ENCODE results near the gene MICALL1.
A peak's percentile ranks its signal among the peaks of the same experiment; 100 is the strongest.

The MICALL1 gene

GRCh38 chr22:37985050-37985585 is 79.0 kb downstream of the MICALL1 start:
- H3K9me3 ChIP-seq (ENCODE audit: severe bottlenecking), result no peaks in the 10 kb centered on the region
- no peak overlapping the region for H3K27ac ChIP-seq (ENCODE audit: poor library complexity, severe bottlenecking)
- no peaks in the 10 kb centered on the region for H3K4me1 ChIP-seq (ENCODE audit: insufficient read depth, poor library complexity, severe bottlenecking)
- no peaks in the 10 kb centered on the region for H3K27me3 ChIP-seq (ENCODE audit: insufficient read depth, poor library complexity, severe bottlenecking)
- no peak for TF ChIP-seq CTCF (IDR thresholded peaks at IDR 0.05; ENCODE audit: poor library complexity, severe bottlenecking)
- no peak overlapping the region for H3K4me3 ChIP-seq (ENCODE audit: severe bottlenecking)
- ATAC-seq (ENCODE audit: low read depth) (no peak), DNase-seq (ENCODE audit: low spot score) (no peak)
- H3K36me3 ChIP-seq (ENCODE audit: low read depth), result no peaks in the 10 kb centered on the region

GRCh38 chr22:37985751-37986281 is 79.7 kb downstream of the MICALL1 start:
- H3K27ac ChIP-seq (ENCODE audit: poor library complexity, severe bottlenecking), result no peak overlapping the region
- H3K36me3 ChIP-seq (ENCODE audit: low read depth), result no peaks in the 10 kb centered on the region
- H3K4me1 ChIP-seq (ENCODE audit: insufficient read depth, poor library complexity, severe bottlenecking), result no peaks in the 10 kb centered on the region
- H3K27me3 ChIP-seq (ENCODE audit: insufficient read depth, poor library complexity, severe bottlenecking), result no peaks in the 10 kb centered on the region
- ATAC-seq (ENCODE audit: low read depth), result no peak
- H3K9me3 ChIP-seq (ENCODE audit: severe bottlenecking), result no peaks in the 10 kb centered on the region
- DNase-seq (ENCODE audit: low spot score), result no peak
- TF ChIP-seq CTCF (IDR thresholded peaks at IDR 0.05; ENCODE audit: poor library complexity, severe bottlenecking), result no peak
- H3K4me3 ChIP-seq (ENCODE audit: severe bottlenecking), result no peak overlapping the region

GRCh38 chr22:37986371-37986770 is 80.3 kb downstream of the MICALL1 start:
- no peak overlapping the region for H3K27ac ChIP-seq (ENCODE audit: poor library complexity, severe bottlenecking)
- H3K4me1 ChIP-seq (ENCODE audit: insufficient read depth, poor library complexity, severe bottlenecking), result no peaks in the 10 kb centered on the region
- TF ChIP-seq CTCF (IDR thresholded peaks at IDR 0.05; ENCODE audit: poor library complexity, severe bottlenecking), result no peak
- ATAC-seq (ENCODE audit: low read depth), result no peak
- no peaks in the 10 kb centered on the region for H3K27me3 ChIP-seq (ENCODE audit: insufficient read depth, poor library complexity, severe bottlenecking)
- H3K4me3 ChIP-seq (ENCODE audit: severe bottlenecking), result no peak overlapping the region
- H3K36me3 ChIP-seq (ENCODE audit: low read depth), result no peaks in the 10 kb centered on the region
- no peaks in the 10 kb centered on the region for H3K9me3 ChIP-seq (ENCODE audit: severe bottlenecking)
- no peak for DNase-seq (ENCODE audit: low spot score)

- H3K27me3 ChIP-seq (ENCODE audit: insufficient read depth, poor library complexity, severe bottlenecking), result no peaks in the 10 kb centered on the region
- H3K27ac ChIP-seq (ENCODE audit: poor library complexity, severe bottlenecking), result no peak overlapping the region
- H3K36me3 ChIP-seq (ENCODE audit: low read depth), result no peaks in the 10 kb centered on the region
- no peak overlapping the region for H3K4me3 ChIP-seq (ENCODE audit: severe bottlenecking)
- TF ChIP-seq CTCF (IDR thresholded peaks at IDR 0.05; ENCODE audit: poor library complexity, severe bottlenecking), result no peak
- DNase-seq (ENCODE audit: low spot score) (no peak), ATAC-seq (ENCODE audit: low read depth) (peak; percentile 52; the same call in 1 of the 3 replicates)
- no peaks in the 10 kb centered on the region for H3K9me3 ChIP-seq (ENCODE audit: severe bottlenecking)
- no peaks in the 10 kb centered on the region for H3K4me1 ChIP-seq (ENCODE audit: insufficient read depth, poor library complexity, severe bottlenecking)
Measured at GRCh38 chr22:37989146-37990045, 83.3 kb downstream of the MICALL1 start.
